IMR-90 (cell line): ENCODE results near the gene TSPAN14.

Experiments used
- BHLHE40 ChIP-seq: fragments of 150-350 bp; IDR thresholded peaks from 2 replicates; pipeline ENCODE4 v1.6.1; 2016; ENCODE audit warnings: mild to moderate bottlenecking, low read depth, low read length
- CEBPB ChIP-seq: IDR thresholded peaks from 2 replicates; pipeline ENCODE4 v1.6.1; 2012; ENCODE audit warnings: low read depth, low read length, improper control_type of control experiment
- CHD1 ChIP-seq: IDR thresholded peaks from 2 replicates; pipeline ENCODE4 v1.6.1; 2012; ENCODE audit warnings: low read depth, low read length, improper control_type of control experiment
- CTCF ChIP-seq: conservative IDR thresholded peaks from 2 replicates; pipeline ENCODE4 v1.5.1; 2012; ENCODE audit warnings: mild to moderate bottlenecking, low read depth, low read length, improper control_type of control experiment
- ELK1 ChIP-seq: fragments of 150-350 bp; IDR thresholded peaks from 2 replicates; pipeline ENCODE4 v1.6.1; 2016; ENCODE audit warnings: low read depth, mild to moderate bottlenecking, low read length, moderate library complexity, borderline replicate concordance
- FOS ChIP-seq: fragments of 150-350 bp; IDR thresholded peaks from 2 replicates; pipeline ENCODE4 v1.6.1; 2016; ENCODE audit warnings: low read depth, low read length
- MAFK ChIP-seq: IDR thresholded peaks from 2 replicates; pipeline ENCODE4 v1.6.1; 2012; ENCODE audit warnings: low read depth, low read length, improper control_type of control experiment
- MAZ ChIP-seq: IDR thresholded peaks from 2 replicates; pipeline ENCODE4 v1.6.1; 2012; ENCODE audit warnings: low read depth, mild to moderate bottlenecking, low read length, improper control_type of control experiment, moderate library complexity, borderline replicate concordance
- MXI1 ChIP-seq: IDR thresholded peaks from 2 replicates; pipeline ENCODE4 v1.6.1; 2012; ENCODE audit warnings: low read depth, mild to moderate bottlenecking, low read length, moderate library complexity, borderline replicate concordance
- NFE2L2 ChIP-seq: fragments of 150-350 bp; IDR thresholded peaks from 2 replicates; pipeline ENCODE4 v1.6.1; 2016; ENCODE audit warnings: low read depth, mild to moderate bottlenecking, low read length
- POLR2A ChIP-seq: IDR thresholded peaks from 2 replicates; pipeline ENCODE4 v1.6.1; 2012; ENCODE audit warnings: mild to moderate bottlenecking, low read depth, low read length
- RFX5 ChIP-seq: IDR thresholded peaks from 2 replicates; pipeline ENCODE4 v1.8.0; 2012; ENCODE audit warnings: low read depth, mild to moderate bottlenecking, low read length, moderate library complexity
- SMC3 ChIP-seq: fragments of 150-350 bp; IDR thresholded peaks from 2 replicates; pipeline ENCODE4 v1.6.1; 2016; ENCODE audit warnings: low read depth, mild to moderate bottlenecking, antibody characterized with exemption, low read length, moderate library complexity
- USF2 ChIP-seq: fragments of 150-350 bp; IDR thresholded peaks from 2 replicates; pipeline ENCODE4 v1.6.1; 2017; ENCODE audit warnings: mild to moderate bottlenecking, antibody characterized with exemption, low read length, low read depth

GRCh38 chr10:80489371-80490112, 35.4 kb downstream of the TSPAN14 start:
- no peak for TF ChIP-seq CTCF
- TF ChIP-seq RFX5 = no peak
- TF ChIP-seq USF2 = no peak
- no peak for TF ChIP-seq CHD1
- TF ChIP-seq POLR2A = no peak
- no peak for TF ChIP-seq SMC3
- no peak for TF ChIP-seq FOS
- no peak for TF ChIP-seq MAFK
- TF ChIP-seq ELK1 = no peak
- TF ChIP-seq MXI1 = no peak
- no peak for TF ChIP-seq BHLHE40
- TF ChIP-seq MAZ = no peak
- no peak for TF ChIP-seq NFE2L2
- no peak for TF ChIP-seq CEBPB
